GM21381 (cell line): ENCODE results near the gene CDK5RAP1.
A peak's percentile ranks its signal among the peaks of the same experiment; 100 is the strongest.
"Not testable (repeated sequence)": the region's sequence is repeated elsewhere in the genome, so short reads cannot be mapped to it uniquely, and the experiment has no call there.

Experiments used
- ATAC-seq: cut with Tn5 transposase; IDR thresholded peaks from one replicate; pipeline ENCODE4 v1.9.1; 2021; ENCODE audit warnings: mild to moderate bottlenecking, moderate library complexity; ENCODE audit not compliant: unreplicated experiment

Gene CDK5RAP1

DNA sequence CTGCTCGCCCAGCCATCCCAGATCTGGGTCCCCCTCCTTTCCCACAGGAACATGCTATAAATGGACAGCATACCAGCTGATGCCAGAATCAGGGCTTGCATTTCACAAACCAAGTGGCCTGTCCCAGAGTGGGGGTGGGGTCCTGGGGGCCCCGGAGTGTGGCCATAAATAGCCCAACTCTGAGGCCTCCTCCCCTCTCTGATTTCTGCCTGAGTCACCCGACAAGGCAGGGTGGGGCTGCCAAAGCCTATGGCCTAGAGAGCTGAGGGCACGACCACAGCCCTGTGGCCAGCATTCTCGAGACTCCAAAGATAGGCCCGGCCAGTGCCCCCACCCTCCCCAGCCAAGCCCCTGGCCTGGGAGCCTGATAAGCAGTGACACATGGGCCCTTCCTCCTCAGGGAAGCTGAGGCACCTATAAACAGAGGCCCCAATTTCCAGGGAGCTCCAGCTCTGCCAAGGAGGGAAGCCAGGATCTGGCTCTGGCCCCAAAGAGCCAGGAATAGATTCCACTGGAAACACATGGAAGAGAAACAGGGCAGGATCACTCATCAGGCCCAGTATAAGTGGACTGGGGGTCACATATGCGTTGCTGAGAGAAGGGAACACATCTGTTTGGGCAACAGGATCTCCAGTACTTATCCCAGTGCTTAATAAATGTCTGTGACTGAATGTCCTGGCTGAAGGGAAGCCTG lies 22.0 kb upstream of the CDK5RAP1 start:
- no peak for ATAC-seq

DNA sequence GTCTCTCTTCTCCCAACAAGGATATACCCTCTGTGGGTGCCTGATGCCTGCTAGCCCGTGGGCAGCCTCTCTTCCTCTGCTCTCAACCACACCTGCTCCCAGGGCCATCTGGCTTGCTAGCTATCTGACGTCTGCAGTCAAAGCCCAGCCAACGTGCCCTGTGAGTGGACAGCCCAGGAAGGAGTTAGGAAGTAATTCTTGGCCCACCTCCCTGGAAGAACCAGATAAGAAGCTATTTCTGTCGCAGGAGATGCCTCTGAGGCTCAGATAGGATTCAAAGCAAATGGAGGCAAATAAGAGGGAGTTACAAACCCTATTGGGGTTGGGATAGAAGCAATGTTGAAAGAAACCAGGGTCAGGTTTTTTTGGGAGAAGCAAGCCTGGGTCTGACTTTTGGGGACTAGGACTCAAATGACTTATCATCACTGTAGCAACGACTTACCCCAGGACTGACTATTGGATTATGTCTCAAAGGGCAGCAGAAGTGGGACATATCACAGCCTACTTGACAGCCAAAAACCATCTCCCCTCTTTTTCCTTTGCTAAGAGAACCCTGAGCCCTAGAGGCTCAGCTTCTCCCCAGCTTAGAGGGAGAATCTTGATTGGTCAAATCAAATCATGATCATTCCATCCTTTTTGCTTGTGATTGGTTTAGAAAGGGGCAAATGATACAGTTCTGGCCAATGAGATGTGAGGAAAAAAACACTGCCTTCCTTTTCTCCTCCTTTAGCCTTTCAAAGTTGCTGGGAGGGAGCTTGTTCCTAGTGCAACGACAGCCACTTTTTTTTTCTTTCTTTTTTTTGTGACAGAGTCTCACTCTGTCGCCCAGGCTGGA lies 18.0 kb upstream of the CDK5RAP1 start:
- ATAC-seq, result no peak

DNA sequence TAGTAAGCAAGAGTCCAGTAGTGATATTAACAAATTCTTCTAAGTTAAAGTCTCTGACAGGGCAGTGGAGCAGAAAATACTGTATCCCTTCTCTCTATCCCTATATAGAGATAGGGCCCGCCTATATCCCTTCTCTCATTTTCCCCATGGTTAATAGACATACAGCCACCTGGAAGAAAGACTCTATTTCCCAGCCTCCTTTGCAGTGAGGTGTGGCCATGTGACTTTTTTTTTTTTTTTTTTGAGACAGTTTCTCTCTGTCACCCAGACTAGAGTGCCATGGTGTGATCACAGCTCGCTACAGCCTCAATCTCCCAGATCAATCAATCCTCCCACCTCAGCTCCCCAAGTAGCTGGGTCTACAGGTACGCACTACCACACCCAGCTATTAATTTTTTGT lies 16.7 kb upstream of the CDK5RAP1 start:
- ATAC-seq, result no peak

DNA sequence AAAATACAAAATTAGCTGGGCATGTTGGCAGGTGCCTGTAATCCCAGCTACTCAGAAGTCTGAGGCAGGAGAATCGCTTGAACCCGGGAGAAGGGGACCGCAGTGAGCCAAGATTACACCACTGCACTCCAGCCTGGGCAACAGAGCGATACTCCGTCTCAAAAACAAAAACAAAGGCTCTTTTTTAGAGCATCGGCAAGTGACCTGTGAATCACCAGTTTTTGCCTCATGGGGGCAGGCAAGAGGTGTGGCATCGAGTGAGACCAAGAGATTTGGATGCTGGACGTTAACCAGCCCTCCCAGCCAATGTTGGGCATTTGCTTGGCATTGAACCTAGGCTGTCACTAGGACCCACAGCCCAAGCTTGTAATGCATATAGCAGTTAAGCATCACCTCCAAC lies 14.6 kb upstream of the CDK5RAP1 start:
- no peak for ATAC-seq

DNA sequence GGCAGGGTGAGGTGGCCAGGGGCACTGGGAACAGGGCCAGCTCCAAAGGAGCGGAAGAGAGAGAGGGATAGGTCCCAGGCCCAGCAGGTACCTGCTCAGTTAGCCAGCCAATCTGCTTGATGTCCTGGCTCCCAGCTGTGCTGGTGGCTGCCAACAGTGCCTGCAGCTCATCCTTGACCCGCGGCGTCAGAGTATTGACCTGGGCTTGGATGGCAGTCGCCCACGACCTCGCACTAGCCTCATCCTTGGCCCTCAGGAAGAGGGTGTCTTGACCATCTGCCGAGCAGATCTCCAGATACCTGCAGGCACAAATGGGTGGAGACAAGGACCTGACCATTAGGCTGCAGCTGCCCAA lies 11.1 kb upstream of the CDK5RAP1 start:
- ATAC-seq, result no peak

DNA sequence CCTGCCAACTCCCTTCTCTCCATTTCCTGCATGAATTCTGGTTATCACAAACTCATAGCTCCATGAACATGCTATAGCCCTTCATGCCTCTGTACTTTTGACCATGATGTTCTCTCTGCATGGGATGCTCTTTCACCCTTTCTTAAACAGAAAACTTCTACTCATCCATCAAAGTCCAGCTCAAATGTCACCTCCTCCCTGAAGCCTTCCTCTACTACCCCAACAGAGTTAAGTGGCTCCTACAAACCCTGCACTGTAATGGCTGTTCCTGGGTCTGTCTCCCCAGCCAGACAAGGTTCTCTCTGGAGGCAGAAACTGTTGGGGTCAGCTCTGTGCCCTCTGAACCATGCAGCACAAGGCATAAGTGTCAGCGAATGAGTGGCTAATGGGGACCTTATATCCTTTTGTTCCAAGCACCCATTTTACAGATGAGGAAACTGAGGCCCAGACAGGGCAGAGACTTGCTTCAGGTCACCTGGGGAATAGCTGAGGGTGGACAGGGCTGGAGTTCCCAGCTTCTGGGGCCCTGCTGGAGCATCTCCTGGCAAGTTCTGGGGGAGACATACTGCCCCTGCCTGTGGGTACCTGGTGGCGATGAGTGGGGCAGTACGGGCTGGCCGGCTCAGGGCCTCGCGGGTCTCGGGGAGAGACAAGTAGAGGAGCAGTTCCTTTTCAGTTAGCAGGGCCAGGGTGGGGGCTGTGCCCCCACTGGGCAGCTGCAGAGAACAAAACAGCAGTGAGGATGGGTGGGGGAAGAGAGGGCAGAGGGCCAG lies 10.6 kb upstream of the CDK5RAP1 start:
- ATAC-seq, result no peak

DNA sequence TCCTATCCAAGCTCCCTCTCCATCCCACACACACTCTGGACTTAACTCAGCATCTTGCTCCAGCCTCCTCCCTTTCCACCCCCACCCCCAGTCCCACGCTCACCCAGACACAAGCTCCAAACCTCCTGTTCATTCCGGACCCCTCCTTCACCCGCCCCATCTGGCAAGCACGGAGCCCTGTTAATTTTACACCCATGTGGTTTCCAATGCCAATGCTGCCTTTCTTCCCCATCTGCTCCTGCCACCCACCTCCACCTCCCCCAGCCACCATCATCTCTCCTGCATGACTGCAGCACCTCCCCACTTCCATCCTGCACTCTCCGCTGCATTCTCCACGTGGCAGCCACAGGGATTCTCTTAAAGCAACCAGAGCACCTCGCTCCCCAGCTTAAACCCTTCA lies 9.9 kb upstream of the CDK5RAP1 start:
- ATAC-seq, result no peak

DNA sequence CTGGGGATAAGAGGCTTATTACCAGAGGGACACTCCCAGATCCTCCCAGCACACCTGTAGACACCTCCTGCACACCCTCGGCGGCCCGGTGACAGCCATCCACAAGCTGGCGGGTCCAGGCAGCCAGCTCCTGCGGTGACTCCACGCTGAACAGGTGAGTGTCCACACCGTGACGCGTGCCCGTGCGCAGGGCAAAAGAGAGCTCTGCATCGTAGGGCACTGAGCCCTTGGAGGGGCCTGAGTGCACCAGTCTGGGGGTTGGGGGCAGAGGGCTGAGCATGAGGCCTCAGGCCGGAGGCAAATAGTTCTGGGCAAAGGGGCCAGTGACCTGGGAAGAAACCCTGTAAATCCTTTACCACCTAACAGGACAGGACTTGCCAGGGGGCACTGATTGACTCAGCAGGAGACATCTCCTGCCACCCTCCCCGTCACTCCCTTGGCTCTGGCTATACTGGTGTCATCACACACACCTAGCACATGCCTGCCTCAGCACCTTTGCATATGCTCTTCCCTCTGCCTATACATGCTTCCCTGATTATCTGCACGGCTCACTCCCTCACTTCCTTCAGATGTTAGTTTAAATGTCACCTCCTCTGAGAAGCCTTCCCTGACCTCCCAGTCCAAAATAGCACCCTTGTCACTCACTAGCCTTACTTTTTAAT lies 8.9 kb upstream of the CDK5RAP1 start:
- ATAC-seq, result no peak

DNA sequence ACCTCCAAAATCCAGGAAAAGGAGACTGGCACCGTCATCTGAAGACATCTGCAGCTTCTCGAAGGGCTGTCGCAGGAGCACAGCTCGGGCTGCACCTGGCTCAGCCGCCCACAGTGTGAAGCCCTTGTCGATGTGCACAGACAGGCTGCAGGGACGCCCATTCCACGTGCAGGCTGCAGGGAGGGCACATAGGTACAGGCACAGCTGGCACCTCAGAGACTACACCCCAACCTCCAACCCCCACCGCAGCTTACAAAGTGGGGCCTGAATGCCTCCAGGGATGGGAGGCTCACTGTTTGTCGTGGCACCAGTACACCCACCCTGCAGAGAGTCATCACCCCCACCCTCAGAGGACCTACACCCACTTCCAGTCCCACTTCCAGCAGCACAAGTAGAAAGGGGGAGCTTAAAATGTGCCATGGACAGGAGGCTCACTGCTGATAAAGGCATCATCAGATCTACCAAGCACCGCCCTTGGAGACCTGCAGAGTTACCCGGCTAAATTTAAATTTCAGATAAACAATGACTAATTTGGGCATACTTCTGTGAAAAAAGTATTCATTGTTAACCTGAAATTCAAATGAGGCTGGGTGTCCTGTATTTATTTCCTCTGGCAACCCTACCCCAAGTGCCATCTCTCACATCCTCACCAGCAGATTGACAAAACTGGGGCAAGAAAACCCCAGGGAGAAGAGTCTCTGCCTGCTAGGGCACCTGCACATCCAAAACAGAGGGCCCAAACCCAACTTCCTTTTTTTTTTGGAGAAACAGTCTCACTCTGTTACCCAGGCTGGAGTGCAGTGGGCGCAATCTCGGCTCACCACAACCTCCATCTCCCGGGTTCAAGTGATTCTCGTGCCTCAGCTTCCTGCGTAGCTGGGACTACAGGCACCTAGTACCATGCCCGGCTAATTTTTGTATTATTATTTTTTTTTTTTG lies 7.7 kb upstream of the CDK5RAP1 start:
- ATAC-seq, result peak; percentile 55

DNA sequence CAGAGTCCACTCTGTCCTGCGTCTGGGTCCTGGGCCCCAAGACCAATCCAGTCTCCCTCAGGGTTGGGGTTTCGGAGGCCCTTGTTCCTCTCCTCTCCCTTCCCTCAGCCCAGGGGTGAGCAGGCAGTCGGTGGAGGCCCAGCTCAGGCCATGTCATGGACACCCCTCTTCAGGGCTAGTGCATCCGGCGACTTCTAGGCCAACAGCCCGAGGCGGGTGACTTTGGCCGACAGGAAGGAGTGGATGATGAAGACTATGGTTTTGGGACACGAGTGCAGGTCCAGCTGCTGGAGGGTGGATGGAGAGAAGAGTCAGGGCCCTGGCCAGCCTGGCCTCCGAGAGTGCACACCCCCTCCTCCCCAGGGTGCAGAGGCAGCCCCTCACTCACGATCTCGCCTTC lies 7.0 kb upstream of the CDK5RAP1 start:
- ATAC-seq, result no peak

DNA sequence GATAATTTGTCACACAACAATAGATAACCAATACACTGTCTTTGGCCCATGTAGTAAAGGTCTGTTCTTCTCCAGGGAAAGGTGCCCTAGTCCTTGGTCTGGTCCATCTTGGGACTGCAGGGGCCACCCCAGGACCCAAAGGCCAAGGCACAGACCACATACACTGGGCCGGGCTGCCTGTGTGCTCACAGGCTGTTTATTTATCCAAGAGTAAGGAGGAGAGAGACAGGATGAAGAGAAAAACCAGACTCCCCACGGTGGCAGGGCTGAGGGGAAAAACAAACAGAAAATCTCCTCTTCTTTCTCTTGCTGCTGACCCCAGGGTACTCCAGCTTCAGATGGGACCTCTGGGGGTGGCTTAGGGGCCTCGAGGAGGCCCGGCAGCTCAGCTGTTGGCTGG lies 6.5 kb upstream of the CDK5RAP1 start:
- no peak for ATAC-seq

DNA sequence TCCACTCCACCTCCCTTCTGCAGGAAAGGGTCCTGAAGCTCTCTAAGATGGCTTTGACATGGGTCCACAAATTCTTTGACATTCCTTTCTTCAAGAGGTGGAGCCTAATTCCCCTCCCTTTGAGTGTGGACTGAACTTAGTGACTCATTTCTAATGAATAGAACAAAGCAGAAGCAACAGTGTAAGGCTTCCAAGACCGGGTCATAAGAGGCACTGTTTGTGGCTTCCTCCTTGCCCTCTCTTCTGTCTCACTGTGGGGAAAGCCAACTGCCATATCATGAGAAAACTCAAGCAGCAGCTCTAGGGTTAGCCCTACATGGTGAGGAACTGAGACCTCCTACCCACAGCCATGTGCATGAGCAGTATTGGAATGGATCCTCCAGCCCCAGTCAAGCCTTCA lies 5.9 kb upstream of the CDK5RAP1 start:
- no peak for ATAC-seq

DNA sequence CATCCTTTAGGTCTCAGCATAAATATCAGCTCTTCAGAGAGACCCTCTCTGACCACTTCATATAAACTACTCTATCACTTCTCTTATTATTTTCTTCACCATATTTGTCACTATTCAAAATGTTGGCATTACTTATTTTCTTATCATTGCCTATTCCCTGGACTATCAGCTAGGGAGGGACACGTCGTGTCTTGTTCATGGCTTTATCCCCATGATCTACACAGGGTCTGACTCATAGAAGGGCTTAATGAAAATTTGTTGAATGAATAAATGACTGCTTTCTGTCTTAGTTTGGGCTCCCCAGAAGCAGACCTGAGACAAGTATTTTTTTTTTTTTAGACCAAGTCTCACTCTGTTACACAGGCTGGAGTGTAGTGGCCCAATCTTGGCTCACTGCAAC lies 3.0 kb upstream of the CDK5RAP1 start:
- ATAC-seq, result no peak

DNA sequence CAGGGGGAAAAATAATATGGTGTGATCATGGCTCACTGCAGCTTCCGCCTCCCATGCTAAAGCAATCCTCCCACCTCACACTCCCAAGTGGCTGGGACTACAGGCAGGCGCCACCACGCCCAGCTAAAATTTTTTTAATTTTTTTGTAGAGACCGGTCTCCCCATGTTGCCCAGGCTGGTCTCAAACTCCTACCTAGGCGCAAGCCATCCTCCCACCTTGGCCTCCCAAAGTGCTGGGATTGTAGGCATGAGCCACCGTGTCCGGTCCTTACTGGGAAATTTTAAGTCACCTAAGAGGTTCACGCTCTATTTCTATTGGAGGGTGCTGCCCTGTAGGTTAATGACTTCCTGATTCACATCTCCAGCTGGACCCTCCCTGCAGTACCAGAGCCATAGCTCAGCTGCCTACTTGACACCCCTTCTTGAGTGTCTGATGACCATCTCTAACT lies 626 bp upstream of the CDK5RAP1 start:
- ATAC-seq, result no peak

DNA sequence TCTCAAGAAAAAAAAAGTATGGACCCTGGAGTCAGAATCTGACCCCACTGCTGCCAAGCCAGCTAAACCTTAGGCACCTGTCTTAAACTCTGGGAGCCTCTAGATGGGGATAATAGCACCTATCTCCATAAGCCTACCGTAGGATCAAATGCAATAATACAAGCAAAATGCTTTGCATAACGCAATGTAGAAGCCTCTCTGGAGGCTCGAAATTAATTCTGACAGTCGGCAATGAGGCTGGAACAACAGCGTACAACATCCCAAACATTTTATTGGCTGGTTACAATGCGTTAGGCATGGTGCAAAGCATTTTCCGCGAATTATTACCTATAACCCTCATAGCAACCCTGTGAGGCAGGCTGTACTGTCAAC lies 521 bp downstream of the CDK5RAP1 start:
- no peak for ATAC-seq

DNA sequence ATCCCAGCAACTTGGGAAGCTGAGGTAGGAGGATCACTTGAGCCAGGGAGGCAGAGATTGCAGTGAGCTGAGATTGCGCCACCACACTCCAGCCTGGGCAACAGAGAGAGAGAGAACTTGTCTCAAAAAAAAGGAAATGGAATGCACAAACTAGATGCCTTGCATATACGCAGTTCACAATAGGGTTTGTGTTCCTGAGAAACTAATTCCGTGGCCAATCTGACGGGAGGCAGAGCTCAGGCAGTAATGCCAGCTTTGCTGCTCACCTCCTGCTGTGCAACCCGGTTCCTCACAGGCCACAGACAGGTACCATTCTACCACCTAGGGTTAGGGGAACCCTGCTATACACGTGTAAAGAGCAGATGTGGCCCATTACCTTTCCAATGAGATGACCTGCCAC lies 1.4 kb downstream of the CDK5RAP1 start:
- no peak for ATAC-seq

DNA sequence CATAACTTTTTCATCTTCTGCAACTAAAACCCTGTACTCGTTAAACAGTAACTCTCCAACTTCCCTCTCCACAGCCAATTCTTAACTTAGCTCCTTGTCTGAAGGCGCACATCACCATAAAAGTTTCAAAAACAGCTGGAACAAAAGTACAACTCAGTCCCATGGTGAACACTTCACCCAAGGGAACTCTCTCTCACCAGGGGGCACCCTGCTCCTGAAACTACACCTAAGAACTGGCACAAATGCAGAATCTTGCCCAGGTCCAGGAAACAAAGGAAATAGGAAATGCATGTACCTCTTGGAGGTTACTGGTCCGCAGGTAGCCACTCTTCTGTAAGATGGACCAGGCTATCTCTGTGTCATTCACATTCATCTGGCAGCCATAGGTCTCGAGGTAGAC lies 6.6 kb downstream of the CDK5RAP1 start:
- ATAC-seq, result no peak

DNA sequence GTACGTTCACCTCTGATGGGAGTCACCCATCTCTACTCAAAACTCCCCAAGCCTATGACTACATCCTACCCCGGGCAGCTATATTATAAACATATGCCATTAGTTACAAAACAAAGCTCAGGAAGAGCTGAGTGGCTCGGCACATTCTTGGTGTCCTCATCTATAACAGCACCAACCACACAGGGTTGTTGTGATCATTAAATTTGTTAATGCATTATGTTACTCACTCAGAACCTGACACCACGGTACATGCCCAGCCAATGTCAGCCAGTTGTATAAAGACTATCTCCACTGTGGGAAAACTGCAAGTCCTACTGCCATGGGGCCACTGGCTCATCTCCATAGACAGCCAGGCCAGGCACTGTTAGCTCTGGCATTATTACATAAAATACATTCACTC lies 7.7 kb downstream of the CDK5RAP1 start:
- no peak for ATAC-seq

DNA sequence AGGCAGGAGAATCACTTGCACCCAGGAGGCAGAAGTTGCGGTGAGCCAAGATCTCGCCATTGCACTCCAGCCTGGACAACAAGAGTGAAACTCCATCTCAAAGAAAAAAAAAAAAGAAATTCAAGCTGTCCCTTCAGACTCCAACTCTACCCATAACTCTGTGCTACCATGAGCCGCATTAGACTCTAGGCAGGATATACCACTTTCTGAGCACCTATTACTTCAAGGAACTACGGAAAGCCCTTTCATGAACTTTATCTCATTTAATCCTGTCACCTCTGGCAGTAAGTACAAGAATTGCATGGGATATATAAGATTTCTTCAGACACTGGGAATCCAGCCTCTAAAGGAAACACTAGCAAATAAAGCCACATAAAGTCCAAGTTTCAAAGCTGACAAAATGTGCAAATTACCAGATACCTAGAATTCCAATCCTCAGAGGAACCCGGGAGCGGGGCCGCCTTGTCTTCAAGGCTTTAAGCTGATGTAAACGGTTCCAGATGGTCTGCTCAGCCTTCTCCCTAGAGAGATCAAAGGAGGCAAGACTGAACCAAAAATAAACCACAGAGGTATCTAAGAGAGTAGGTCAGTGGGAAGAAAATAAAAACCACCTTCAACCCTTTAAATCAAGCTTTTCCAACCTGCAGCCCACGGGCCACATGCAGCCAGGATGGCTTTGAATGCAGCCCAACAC lies 9.4 kb downstream of the CDK5RAP1 start:
- no peak for ATAC-seq

DNA sequence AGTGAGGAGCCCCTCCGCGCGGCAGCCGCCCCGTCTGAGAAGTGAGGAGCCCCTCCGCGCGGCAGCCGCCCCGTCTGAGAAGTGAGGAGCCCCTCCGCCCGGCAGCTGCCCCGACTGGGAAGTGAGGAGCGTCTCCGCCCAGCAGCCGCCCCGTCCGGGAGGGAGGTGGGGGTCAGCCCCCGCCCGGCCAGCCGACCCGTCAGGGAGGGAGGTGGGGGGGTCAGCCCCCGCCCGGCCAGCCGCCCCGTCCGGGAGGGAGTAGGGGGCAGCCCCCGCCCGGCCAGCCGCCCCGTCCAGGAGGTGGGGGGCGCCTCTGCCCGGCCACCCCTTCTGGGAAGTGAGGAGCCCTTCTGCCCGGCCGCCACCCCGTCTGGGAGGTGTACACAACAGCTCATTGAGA lies 12.0 kb downstream of the CDK5RAP1 start:
- not testable (repeated sequence) for ATAC-seq
